ENCODE measurements around the gene OGFOD1.

DNA sequence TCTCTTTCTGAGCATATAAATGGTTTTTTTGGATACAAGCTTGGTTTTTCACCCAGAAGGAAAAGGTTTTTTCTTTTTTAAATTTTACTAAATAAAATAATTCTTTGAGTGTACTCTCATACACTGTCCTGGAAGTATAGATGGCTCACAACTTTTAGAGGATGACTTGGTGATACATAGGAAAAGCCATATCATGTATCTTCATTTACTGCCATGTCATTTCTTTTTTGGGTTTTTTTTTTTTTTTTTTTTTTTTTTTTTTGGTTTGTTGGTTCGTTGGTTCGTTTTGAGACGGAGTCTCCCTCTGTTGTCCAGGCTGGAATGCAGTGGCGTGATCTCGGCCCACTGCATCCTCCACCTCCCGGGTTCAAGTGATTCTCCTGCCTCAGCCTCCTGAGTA is 11.8 kb downstream of the OGFOD1 start:
- TF ChIP-seq CTCF (IDR thresholded peaks at IDR 0.05), result no peak
- TF ChIP-seq POLR2A (IDR thresholded peaks at IDR 0.05), result no peak
